CD4-positive, alpha-beta T cell treated with Interleukin-1 beta for 1 hour (primary cell): ENCODE results near the gene CEACAM20.
"Not testable (repeated sequence)": the region's sequence is repeated elsewhere in the genome, so short reads cannot be mapped to it uniquely, and the experiment has no call there.

Experiments used
- DNase-seq, 2 donors: peaks; one replicate each; pipeline ENCODE4 v3.0.0-alpha.2; 2020 to 2022

The CEACAM20 gene

GRCh38 chr19:44544031-44544430 lies 14.6 kb upstream of the CEACAM20 start:
- no peak for DNase-seq

DNA sequence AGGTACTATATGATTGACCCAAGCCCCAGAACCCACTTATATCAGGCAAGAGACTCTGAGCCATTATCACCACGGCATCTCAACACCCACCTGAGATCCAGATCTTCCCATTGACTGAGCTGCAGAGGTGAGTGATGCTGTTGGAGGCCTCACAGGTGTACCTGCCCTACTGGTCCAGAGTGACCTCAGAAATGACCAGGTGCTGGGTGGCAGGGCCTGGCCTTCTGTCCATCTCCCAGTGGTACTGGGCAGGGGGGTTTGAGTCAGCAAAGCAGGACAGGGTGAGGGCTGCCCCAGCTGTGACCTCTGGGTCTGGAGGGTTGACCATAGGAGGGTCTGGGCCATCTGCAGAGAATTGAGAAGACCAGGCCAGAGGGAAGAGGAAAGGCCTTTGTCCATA lies 13.2 kb upstream of the CEACAM20 start:
- no peak for DNase-seq

- DNase-seq, result no peak
Measured at GRCh38 chr19:44540736-44541135, 11.3 kb upstream of the CEACAM20 start.

GRCh38 chr19:44539991-44540390 lies 10.5 kb upstream of the CEACAM20 start:
- no peak for DNase-seq

DNA sequence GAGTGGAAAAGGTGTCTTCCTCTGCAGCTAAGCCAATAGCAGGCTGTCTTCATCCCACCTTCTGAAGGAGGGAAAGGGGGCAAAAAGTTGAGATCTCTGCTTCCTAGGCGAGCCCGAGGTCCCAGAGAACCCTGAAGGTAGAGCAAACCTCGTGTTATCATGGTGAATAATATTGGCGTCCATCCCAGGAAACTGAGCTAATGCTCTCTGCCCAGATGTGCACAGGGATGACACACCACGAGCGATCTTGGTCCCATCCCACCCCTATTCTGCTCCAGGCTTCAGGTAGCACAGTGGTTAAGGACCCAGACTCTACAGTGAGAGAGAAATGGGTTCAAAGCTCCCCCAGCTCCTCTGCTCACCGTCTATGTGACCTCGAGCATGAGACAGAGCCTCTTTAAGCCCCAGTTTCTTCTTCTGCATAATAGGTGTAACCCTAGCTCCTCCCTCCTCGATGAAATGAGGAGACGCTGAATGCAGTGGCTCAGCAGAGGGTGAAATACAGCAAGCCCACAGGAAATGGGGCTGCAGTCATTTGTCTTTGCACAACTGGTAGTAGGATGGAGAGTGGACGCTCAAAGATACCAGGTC lies 9.9 kb upstream of the CEACAM20 start:
- DNase-seq, result no peak

GRCh38 chr19:44535361-44535760 lies 5.9 kb upstream of the CEACAM20 start:
- not testable (repeated sequence) for DNase-seq

- no peak for DNase-seq
Measured at GRCh38 chr19:44532819-44533218, 3.3 kb upstream of the CEACAM20 start.

- no peak for DNase-seq
Measured at GRCh38 chr19:44530777-44531176, 1.3 kb upstream of the CEACAM20 start.

DNA sequence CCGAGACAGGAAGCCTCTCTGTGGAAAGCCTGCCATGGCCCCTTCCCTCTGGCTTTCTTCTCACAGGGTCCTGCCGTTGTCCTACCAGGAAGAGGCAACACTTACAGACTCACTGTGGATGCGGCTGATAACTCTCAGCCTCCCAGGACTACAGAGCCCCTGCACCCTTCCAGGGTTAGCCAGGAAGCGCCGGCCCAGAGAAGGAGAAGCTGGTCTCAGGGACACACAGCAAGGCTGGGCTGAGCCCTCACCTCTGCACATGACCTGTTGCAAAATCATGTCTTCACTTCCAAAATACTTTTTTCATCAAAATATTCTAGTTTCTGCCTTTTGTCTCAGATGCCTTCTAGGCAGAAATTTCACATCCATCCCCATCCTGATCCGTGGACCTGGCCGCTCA lies 1.9 kb downstream of the CEACAM20 start:
- DNase-seq, result no peak

DNA sequence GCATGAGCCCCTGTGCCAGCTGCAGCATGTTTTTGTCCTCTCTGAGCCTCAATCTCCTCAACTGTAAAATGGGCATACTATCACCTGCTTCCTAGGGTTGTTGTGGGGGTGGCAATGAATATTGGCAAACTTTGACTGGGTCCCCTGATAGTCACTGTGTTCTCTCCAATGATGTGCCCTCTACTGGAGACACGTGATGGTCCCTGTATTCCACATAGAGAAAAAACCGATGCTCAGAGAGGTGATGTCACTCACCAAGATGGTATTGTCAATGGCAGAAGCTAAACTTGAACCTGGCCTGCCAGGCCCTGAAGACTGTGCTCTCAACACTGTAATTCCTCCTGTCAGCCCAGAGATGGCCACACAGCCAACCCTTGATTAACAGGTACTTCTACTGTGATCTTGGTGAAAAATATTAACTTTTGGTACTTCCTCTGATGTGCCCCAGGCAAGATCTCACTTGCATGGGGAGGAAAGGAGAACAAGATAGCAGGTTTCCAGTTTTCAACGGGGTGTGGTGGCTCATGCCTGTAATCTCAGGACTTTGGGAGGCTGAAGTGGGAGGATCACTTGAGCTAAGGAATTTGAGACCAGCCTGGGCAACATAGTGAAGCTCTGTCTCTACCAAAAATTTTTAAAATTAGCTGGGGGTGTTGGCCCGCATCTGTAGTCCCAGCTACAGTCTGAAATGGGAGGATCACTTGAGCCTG lies 3.6 kb downstream of the CEACAM20 start:
- no peak for DNase-seq

DNA sequence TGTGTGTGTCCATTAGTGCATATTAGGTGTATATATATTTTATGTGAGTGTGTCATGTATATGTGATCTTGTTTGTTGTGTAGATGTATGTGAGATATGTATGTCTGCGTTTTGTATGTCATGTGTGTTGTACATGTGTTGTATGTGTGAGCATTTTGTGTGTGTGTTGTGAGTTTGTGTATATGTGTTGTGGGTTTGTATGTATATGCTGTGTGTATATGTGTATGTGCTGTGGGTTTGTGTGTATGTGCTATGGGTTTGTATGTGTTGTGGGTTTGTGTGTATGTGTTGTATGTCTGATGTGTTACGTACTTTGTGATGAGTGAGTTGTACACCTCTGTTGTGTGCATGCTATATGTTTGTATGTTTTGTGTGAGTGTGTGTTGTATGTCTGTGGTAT lies 8.1 kb downstream of the CEACAM20 start:
- no peak for DNase-seq

DNA sequence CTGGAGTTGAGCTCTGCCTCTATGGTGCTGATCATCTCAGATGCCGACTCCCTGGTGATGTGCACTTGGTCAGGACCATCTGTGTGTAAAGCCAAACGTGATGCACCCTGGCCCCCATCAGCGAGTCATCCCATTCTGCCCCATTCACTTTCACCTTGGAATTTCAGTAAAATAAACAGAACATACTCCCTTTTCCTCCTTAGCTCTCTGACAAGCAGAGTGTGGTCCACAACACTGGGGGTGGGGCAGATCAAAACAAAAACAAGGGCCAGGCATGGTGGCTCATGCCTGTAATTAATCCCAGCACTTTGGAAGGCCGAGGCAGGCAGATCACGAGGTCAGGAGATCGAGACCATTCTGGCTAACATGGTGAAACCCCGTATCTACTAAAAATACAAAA lies 12.3 kb downstream of the CEACAM20 start:
- DNase-seq, result no peak

GRCh38 chr19:44515907-44516306 lies 13.6 kb downstream of the CEACAM20 start:
- no peak for DNase-seq

GRCh38 chr19:44515031-44515430 lies 14.4 kb downstream of the CEACAM20 start:
- DNase-seq, result no peak

- peak in 1 of 2 donors; percentile 6 for DNase-seq
Measured at GRCh38 chr19:44512326-44513298, 16.9 kb downstream of the CEACAM20 start.

- no peak for DNase-seq
Measured at GRCh38 chr19:44509478-44509877, 20.0 kb downstream of the CEACAM20 start.

DNA sequence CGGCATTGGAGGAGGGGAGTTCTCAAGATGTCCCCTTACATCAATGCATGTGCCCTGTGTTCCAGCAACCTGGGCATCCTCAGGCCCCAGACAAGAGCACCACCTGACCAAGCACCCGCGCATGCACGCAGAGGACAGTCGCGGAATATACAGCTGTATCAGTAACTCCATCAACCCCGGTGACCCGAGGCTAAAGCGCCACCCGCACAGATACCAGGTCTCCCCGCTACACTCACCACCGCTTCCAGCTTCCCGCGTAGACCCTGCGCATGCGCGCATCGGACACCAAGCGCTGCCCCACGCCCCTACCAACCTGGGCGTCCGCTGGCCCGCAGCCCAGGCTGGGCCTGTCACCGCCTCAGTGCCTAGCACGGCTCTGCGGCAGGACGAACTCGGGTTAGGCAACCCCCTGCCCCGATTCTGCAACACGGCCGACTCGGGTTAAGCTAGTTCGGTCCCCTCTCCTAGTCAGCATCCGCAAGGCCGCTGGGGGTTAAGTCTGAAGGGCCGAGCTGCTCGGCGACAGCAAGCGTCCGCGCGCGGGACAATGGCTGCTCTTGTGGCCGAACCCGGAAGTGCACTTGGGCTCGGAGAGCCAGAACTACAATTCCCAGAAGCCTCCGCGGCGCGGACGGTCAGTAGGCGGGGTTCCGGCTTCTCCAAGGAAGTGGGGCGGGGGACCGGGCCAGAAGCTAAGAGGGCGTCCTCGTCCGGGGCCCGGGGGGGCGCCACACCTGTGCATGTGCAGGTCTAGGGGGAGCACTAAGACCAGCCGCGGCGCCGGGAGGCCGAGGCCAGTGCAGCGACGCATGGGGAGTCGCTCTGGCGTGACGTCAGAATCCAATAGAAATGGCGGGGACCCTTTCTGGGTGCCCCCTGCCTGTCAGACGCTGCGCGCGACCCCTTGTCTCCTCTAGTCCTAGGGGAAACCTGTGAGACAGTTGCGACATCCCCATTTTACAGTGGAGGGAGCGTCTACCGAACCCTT lies 29.2 kb downstream of the CEACAM20 start, which contains the start of gene ZNF180:
Gene ZNF180 (minus strand): TSS at position 561 of the 988 bp plus-strand sequence. CDS start 3,188 bp downstream, outside the sequence.
- peak; percentile 95 for DNase-seq

- no peak for DNase-seq
Measured at GRCh38 chr19:44499559-44499958, 29.9 kb downstream of the CEACAM20 start.

DNA sequence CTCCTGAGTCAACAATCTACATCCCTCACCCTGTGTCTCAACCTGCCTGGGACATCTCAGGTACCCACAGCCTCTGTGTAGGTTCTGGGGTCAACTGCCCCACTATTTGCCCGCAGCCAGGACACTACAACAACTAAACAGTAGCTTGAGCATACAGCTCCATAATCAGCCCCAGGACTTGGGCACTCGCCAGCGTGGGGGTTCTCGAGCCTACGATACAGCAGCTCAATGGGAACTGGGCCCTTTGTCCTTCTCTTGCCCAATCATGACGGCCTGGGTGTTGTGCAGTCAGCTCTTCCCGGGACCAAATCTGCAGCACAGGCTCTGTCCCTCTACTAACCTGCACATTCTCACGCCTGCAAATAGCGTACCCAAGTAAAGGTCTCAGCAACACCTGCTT lies 30.5 kb downstream of the CEACAM20 start:
- no peak for DNase-seq

- DNase-seq, result no peak
Measured at GRCh38 chr19:44496711-44497110, 32.8 kb downstream of the CEACAM20 start.

DNA sequence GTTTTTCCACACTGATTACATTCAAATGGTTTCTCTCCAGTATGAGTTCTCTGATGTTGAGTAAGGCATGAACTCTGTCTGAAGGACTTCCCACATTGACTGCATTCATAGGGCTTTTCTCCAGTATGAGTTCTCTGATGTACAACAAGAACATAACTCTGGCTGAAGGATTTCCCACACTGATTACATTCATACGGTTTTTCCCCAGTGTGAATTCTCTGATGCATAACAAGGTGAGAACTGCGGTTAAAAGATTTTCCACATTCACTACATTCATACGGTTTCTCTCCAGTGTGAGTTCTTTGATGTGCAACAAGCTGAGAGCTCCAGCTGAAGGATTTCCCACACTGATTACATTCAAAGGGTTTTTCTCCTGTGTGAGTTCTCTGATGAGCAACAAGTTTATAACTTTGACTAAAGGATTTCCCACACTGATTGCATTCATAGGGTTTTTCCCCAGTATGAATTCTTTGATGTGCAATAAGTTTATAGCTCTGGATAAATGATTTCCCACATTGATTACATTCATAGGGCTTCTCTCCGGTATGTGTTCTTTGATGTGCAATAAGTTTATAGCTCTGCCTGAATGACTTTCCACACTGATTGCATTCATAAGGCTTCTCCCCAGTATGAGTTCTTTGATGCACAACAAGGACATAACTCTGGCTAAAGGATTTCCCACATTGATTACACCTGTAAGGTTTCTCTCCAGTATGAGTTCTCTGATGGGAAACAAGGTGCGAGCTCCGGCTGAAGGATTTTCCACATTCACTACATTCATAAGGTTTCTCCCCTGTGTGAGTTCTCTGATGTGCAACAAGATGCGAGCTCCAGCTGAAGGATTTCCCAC lies 52.7 kb downstream of the CEACAM20 start:
- peak in 1 of 2 donors; percentile 14 for DNase-seq
